ENCODE measurements around the gene NLGN4Y. TPM values are rescaled to one million over a fixed set of nuclear protein-coding genes. Genes with fewer than 3 reads are reported as not detected.

NLGN4Y gene
- total and polyA plus RNA-seq, 2 of the 4 experiments (the other 2 are of a cell fraction), result not detected

- in situ Hi-C loops (cut with MboI; ENCODE audit: low sequenced_read_pairs), result no loop called here
- no peak overlapping the region for H3K27ac ChIP-seq (ENCODE audit: insufficient read depth, low read length)
- no peak overlapping the region for H2BK15ac ChIP-seq (ENCODE audit: low read depth, low read length)
- H3K4ac ChIP-seq (ENCODE audit: low read depth, low read length), result no peak overlapping the region
- H3K36me3 ChIP-seq (ENCODE audit: control insufficient read depth, insufficient read depth, low read length), result no peaks in the 10 kb centered on the region
- no peak overlapping the region for H2AK5ac ChIP-seq (ENCODE audit: low read depth, low read length)
- no CpG with 5 or more reads among the region's 5 CpGs for WGBS, 2 experiments (ENCODE audit: extremely low coverage in 2 of 2, insufficient read length in 1 of 2)
- H2BK5ac ChIP-seq (ENCODE audit: low read depth, low read length, poor library complexity, severe bottlenecking), result no peak overlapping the region
- TF ChIP-seq CEBPB (IDR thresholded peaks at IDR 0.05; ENCODE audit: low read depth, low read length) (no peak), NFE2L2 (IDR thresholded peaks at IDR 0.05; ENCODE audit: low read depth, low read length) (no peak), MAZ (IDR thresholded peaks at IDR 0.05; ENCODE audit: borderline replicate concordance, low read depth, low read length) (no peak), CTCF (conservative IDR thresholded peaks at IDR 0.05; ENCODE audit: low read depth, low read length) (no peak), BHLHE40 (IDR thresholded peaks at IDR 0.05; ENCODE audit: low read depth, low read length) (no peak), RFX5 (IDR thresholded peaks at IDR 0.05; ENCODE audit: low read depth, low read length) (no peak), SMC3 (IDR thresholded peaks at IDR 0.05; ENCODE audit: low read depth, low read length) (no peak), RCOR1 (IDR thresholded peaks at IDR 0.05; ENCODE audit: insufficient replicate concordance, low read length) (no peak), POLR2A (IDR thresholded peaks at IDR 0.05; ENCODE audit: low read depth, low read length) (no peak), MXI1 (IDR thresholded peaks at IDR 0.05; ENCODE audit: borderline replicate concordance, low read depth, low read length) (no peak), USF2 (IDR thresholded peaks at IDR 0.05; ENCODE audit: low read depth, low read length) (no peak)
- no peak for DNase-seq
- H3K4me1 ChIP-seq (ENCODE audit: control insufficient read depth, insufficient read depth, low read length), result no peaks in the 10 kb centered on the region
- no peak overlapping the region for H4K5ac ChIP-seq (ENCODE audit: low read depth, low read length)
- H3K18ac ChIP-seq (ENCODE audit: low read depth, low read length), result no peak overlapping the region
- no peak overlapping the region for H2AK9ac ChIP-seq (replicated peaks; ENCODE audit: low read depth, low read length, poor library complexity)
- no peak overlapping the region for H2AFZ ChIP-seq (replicated peaks; ENCODE audit: low read length, poor library complexity)
- BruUV-seq (replicated peaks), result no TSS peak
- no peak overlapping the region for H2BK120ac ChIP-seq (ENCODE audit: low read depth, low read length)
- no peaks in the 10 kb centered on the region for H4K20me1 ChIP-seq (ENCODE audit: insufficient read depth, low read length)
- no peaks in the 10 kb centered on the region for H3K9me3 ChIP-seq (ENCODE audit: control insufficient read depth, insufficient read depth, low read length)
- intact Hi-C loops (cut with micrococcal nuclease), result no loop called here
- no peak overlapping the region for H3K14ac ChIP-seq (replicated peaks; ENCODE audit: low read depth, low read length)
- ChIA-PET POLR2A (ENCODE audit: unreplicated experiment) (no interaction called here), CTCF (no interaction called here)
- H4K91ac ChIP-seq (ENCODE audit: insufficient read depth, low read depth, low read length), result no peak overlapping the region
- H3K9ac ChIP-seq (ENCODE audit: low read depth, low read length), result no peak overlapping the region
- no peak overlapping the region for H3K56ac ChIP-seq (ENCODE audit: extremely low read depth, insufficient read depth, low read length)
- dilution Hi-C loops (cut with HindIII; ENCODE audit: low sequenced_read_pairs, unreplicated experiment), result no loop called here
- no peaks in the 10 kb centered on the region for H3K27me3 ChIP-seq (ENCODE audit: control insufficient read depth, insufficient read depth, low read length)
- no peak overlapping the region for H3K4me2 ChIP-seq (ENCODE audit: low read depth, low read length)
- no peak for ATAC-seq (ENCODE audit: low read depth)
- H2BK20ac ChIP-seq (ENCODE audit: low read depth, low read length), result no peak overlapping the region
- no peaks in the 10 kb centered on the region for H3K9me1 ChIP-seq (ENCODE audit: insufficient read depth, low read length)
- no peaks in the 10 kb centered on the region for H3K79me1 ChIP-seq (ENCODE audit: low read depth in 1 of 2, low read length in 2 of 2)
- no peak overlapping the region for H3K4me3 ChIP-seq (ENCODE audit: insufficient read depth, low read depth, low read length)
- no peak overlapping the region for H3K23ac ChIP-seq (ENCODE audit: low read depth, low read length)
- no peak overlapping the region for H4K8ac ChIP-seq (ENCODE audit: low read depth in 2 of 2, low read length in 2 of 2)
Measured at GRCh38 chrY:14543506-14543905, 19.2 kb downstream of the NLGN4Y start.

Data from IMR-90 (cell line).